ENCODE measurements around the gene CELA2B.
A peak's percentile ranks its signal among the peaks of the same experiment; 100 is the strongest.
"Not testable (repeated sequence)": the region's sequence is repeated elsewhere in the genome, so short reads cannot be mapped to it uniquely, and the experiment has no call there.

CELA2B gene

DNA sequence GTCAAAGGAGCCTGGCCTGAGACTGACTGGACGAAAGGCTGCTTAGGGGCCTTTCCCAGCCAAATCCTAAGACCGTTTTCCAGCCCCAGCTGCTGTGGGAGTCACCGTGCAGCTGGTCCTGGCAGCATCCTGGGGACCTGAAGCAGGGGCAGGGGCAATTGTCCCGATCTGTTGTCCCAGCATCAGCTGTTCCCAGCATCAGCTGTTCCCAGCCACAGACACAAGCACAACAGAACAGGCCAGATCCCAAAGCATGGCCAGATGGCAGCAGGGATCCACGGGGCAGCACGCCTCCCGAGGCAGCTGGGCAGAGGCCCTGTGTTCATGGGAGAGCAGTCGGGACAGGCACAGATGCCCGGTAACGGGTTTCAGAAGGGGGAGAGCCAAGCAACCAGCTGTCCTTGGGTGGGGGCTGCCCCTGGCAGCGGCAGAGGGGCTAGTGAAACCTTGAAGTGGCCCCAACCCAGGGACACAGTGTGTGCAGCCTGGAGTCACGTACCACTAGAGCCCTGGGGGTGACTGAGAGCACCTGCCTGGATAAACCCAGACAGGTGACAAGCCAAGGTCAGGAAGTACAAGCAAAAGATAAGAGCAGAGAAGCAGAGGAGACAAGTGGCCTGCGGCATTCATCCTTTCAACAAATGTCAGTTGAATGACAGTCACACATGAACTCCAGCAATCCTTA lies 13.3 kb downstream of the CELA2B start:
- H3K36me3 ChIP-seq (ENCODE audit: control insufficient read depth, insufficient read depth, low read length, severe bottlenecking), result peaks cover 4% of the 10 kb centered on the region
- DNase-seq (ENCODE audit: low read depth), result no peak
- H3K9me3 ChIP-seq (ENCODE audit: control insufficient read depth, low read length), result no peaks in the 10 kb centered on the region

DNA sequence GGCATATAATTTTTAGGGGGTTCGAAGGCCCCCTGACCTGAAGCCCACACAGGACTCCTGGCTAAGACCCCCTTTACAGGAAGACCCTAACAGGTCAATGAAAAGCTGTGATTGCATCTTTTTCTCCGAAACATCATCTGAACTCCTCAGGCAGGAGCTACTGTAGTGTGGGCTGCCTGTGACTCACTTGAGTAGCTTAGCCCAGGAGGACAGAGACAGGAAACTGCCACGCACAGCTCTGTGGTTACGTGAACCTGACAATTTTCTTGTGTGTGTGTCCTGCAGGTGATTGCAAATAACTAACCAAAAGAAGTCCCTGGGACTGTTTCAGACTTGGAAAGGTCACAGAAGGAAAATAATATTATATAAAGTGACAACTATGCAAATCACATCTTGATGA lies 15.1 kb downstream of the CELA2B start:
- not testable (repeated sequence) for H3K9me3 ChIP-seq (ENCODE audit: control insufficient read depth, low read length); H3K27me3 ChIP-seq (replicated peaks; ENCODE audit: control insufficient read depth, insufficient read depth, low read length); DNase-seq (ENCODE audit: low read depth); H3K4me1 ChIP-seq (ENCODE audit: control insufficient read depth, insufficient read depth, low read length); H3K4me3 ChIP-seq (ENCODE audit: low read length); H3K9ac ChIP-seq (ENCODE audit: low read length)
- H3K36me3 ChIP-seq (ENCODE audit: control insufficient read depth, insufficient read depth, low read length, severe bottlenecking), result peaks cover 10% of the 10 kb centered on the region

More for the DNA sequence above, 13.3 kb downstream of the CELA2B start:
- Histone ChIP-seq H3K9ac (ENCODE audit: low read length) (no peak overlapping the region), H3K4me3 (ENCODE audit: low read length) (no peak overlapping the region), H3K27me3 (replicated peaks; ENCODE audit: control insufficient read depth, insufficient read depth, low read length) (no peaks in the 10 kb centered on the region), H3K4me1 (ENCODE audit: control insufficient read depth, insufficient read depth, low read length) (no peaks in the 10 kb centered on the region)

DNA sequence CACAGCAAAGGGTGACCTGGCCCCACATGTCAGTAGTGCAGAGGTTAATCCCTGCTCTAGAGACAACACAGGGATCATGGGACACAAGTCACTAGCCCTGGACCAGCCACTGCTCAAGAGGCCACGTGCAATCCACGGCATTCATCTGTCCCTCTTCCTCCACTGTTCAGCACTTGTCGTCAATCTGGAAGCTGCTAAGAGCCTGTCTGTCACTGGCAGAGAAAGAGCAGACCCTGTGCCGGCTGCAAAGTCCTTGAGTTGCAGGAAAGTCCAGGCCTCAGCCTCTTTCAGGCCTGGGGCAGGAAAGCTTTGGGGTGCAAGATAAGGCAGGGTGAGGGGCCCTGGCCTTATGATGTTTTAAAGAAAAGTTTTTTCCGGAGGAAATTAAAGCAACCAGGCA lies 16.7 kb downstream of the CELA2B start:
- H3K9me3 ChIP-seq (ENCODE audit: control insufficient read depth, low read length), result no peaks in the 10 kb centered on the region
- no peak overlapping the region for H3K4me3 ChIP-seq (ENCODE audit: low read length)
- no peak for DNase-seq (ENCODE audit: low read depth)
- H3K4me1 ChIP-seq (ENCODE audit: control insufficient read depth, insufficient read depth, low read length), result no peaks in the 10 kb centered on the region
- H3K9ac ChIP-seq (ENCODE audit: low read length), result no peak overlapping the region
- no peaks in the 10 kb centered on the region for H3K27me3 ChIP-seq (replicated peaks; ENCODE audit: control insufficient read depth, insufficient read depth, low read length)
- peaks cover 10% of the 10 kb centered on the region for H3K36me3 ChIP-seq (ENCODE audit: control insufficient read depth, insufficient read depth, low read length, severe bottlenecking)

DNA sequence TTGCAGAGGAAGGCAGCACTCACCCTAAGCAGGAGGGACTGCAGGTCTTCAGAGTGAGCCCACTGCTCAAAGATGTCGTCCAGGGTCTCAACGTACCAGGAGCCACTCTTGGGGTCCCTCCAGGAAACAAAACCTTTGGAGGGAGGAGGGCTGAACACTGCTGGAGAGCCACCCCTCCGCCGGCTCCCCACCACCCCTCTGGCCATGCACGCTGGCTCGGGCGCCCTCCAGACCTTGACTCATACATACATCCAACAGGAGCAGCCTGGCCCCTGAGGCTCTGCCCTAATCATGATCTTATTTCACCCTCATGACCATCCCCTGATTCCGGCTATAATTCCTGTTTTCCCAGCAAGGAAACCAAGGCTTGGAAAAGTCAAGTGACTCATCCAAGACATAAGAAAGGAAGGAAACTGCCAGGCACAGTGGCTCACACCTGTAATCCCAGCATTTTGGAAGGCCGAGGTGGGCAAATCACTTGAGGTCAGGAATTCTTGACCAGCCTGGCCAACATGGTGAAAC lies 18.0 kb downstream of the CELA2B start:
- peaks cover 10% of the 10 kb centered on the region for H3K36me3 ChIP-seq (ENCODE audit: control insufficient read depth, insufficient read depth, low read length, severe bottlenecking)
- H3K9ac ChIP-seq (ENCODE audit: low read length), result no peak overlapping the region
- H3K9me3 ChIP-seq (ENCODE audit: control insufficient read depth, low read length), result no peaks in the 10 kb centered on the region
- no peak for DNase-seq (ENCODE audit: low read depth)
- no peak overlapping the region for H3K4me3 ChIP-seq (ENCODE audit: low read length)
- no peaks in the 10 kb centered on the region for H3K4me1 ChIP-seq (ENCODE audit: control insufficient read depth, insufficient read depth, low read length)
- H3K27me3 ChIP-seq (replicated peaks; ENCODE audit: control insufficient read depth, insufficient read depth, low read length), result no peaks in the 10 kb centered on the region

DNA sequence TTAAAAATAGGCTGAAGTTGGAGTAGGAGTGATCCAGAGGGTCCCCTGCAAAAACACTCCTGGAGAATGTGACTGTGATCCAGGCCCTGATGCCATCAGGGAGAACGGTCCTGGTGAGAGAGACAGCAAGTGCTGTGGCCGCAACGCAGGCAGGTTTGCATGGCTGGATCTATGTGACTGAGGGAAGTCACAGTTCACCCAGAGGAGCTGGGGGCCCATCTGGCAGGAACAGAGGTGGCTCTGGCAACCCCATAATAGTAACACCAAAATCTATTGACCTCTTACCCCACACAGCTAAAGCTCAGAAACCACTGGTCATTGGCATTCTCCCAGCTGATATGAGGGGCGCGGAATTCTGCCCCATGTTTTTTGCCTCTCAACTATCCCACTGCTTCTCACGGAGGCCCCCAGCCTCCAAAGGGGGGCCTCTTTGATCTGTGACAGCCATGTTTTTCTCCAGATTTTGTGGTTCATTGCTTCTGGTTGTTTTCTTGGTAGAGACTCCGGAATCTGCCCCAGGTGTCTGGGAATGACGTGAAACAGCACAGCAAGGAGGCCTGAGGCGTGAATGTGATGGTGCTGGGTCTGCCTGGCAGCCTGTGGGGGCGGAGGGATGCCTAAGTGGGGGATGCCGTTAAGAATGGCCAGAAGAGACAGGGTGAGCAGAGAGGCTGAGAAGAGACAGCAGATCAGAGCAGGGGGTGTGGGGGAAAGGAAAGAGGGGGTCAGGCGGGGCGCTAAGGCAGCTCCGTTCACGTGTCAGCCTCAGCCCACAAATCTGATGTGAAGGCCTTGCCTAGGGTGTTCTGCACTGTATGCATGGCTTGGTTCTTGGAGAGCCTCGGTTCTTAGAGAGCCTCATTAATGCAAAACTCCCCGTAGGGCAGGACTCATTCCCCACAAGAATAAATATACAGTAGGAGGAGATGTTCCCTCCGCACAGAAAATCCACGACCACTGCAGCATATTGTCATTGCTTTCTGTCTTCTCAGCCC lies 24.6 kb downstream of the CELA2B start:
- H3K36me3 ChIP-seq (ENCODE audit: control insufficient read depth, insufficient read depth, low read length, severe bottlenecking), result peaks cover 5% of the 10 kb centered on the region
- H3K4me1 ChIP-seq (ENCODE audit: control insufficient read depth, insufficient read depth, low read length), result no peaks in the 10 kb centered on the region
- no peak overlapping the region for H3K4me3 ChIP-seq (ENCODE audit: low read length)
- no peaks in the 10 kb centered on the region for H3K9me3 ChIP-seq (ENCODE audit: control insufficient read depth, low read length)
- DNase-seq (ENCODE audit: low read depth), result no peak
- no peak overlapping the region for H3K9ac ChIP-seq (ENCODE audit: low read length)
- H3K27me3 ChIP-seq (replicated peaks; ENCODE audit: control insufficient read depth, insufficient read depth, low read length), result no peaks in the 10 kb centered on the region

DNA sequence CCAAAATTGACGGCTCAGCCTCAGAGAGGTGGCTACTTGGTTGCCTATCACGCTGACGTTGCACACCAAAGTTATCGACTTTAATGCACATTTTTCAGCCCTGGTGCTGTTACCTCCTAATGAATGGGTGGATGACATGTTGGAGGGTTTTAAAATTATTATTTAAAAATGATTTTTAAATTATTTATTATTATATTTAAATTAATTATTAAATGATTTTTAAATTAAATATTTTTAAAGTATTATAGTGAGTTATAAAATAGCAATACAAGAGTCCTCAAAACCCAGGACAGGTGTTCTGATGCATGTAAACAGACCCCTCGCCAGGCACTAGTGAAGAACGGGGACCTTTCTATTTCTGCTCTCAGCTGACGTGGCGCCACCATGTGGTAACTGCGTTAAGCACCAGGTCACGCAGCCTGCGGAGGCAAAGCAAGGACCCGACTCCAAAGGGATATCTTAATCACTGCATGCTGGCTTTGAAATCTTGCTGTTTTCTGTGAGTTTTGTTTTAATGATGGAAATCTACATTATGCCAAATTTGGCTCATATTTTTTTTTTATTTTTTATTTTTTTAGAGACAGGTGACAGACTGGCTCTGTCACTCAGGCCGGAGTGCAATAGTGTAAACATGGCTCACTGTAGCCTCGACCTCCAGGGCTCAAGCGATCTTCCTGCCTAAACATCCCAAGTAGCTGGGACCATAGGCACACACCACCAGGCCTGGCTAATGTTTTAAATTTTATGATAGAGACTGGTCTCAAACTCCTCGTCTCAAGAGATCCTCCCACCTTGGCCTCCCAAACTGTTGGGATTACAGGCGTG lies 25.5 kb downstream of the CELA2B start:
- DNase-seq (ENCODE audit: low read depth), result peak; percentile 79
- Histone ChIP-seq H3K9me3 (ENCODE audit: control insufficient read depth, low read length) (no peaks in the 10 kb centered on the region), H3K36me3 (ENCODE audit: control insufficient read depth, insufficient read depth, low read length, severe bottlenecking) (peaks cover 5% of the 10 kb centered on the region)

DNA sequence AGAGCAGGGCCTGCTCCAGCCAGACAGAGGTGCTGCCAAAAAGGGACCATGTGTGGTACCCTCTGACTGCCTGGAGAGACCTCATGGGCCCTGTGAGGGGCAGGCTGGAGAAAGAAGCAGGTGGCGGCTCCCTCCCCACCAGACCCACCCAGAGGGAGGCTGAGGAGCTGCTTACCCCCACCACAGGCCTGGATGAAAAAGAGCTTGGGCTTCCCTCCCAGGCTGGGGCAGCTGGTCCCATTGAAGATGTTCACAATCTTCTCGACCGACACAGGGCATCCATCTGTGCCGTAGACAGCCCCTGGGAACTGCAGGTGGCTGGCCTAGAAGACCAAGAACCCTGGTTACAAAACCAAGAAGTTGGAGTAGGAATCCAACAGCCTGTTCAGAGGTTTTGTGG lies 28.5 kb downstream of the CELA2B start:
- H3K4me1 ChIP-seq (ENCODE audit: control insufficient read depth, insufficient read depth, low read length), result no peaks in the 10 kb centered on the region
- peaks cover 5% of the 10 kb centered on the region for H3K36me3 ChIP-seq (ENCODE audit: control insufficient read depth, insufficient read depth, low read length, severe bottlenecking)
- no peak overlapping the region for H3K9ac ChIP-seq (ENCODE audit: low read length)
- no peak overlapping the region for H3K4me3 ChIP-seq (ENCODE audit: low read length)
- no peak for DNase-seq (ENCODE audit: low read depth)
- H3K27me3 ChIP-seq (replicated peaks; ENCODE audit: control insufficient read depth, insufficient read depth, low read length), result no peaks in the 10 kb centered on the region
- no peaks in the 10 kb centered on the region for H3K9me3 ChIP-seq (ENCODE audit: control insufficient read depth, low read length)

More for the DNA sequence above, 25.5 kb downstream of the CELA2B start:
- no peak overlapping the region for H3K9ac ChIP-seq (ENCODE audit: low read length)
- no peaks in the 10 kb centered on the region for H3K4me1 ChIP-seq (ENCODE audit: control insufficient read depth, insufficient read depth, low read length)
- no peak overlapping the region for H3K4me3 ChIP-seq (ENCODE audit: low read length)
- H3K27me3 ChIP-seq (replicated peaks; ENCODE audit: control insufficient read depth, insufficient read depth, low read length), result no peaks in the 10 kb centered on the region

DNA sequence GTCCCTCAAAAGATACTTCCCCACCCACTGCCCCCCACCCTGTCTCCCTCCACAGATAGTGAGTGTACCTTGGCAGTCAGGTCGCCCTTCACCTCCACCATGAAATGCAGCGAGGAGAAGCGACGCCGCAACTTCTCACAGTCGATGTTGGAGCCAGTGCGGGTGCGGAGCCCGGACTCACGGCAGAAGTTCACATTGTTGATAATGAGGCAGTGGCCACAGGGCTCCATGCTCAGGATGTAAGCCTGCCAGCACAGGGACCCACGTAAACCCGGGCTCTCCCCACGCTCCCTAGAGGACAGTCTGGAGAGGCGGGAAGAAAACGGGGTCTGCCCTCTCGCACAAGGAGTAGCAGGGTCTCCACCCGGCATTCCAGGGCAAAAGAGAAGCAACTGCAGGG lies 30.9 kb downstream of the CELA2B start:
- no peaks in the 10 kb centered on the region for H3K4me1 ChIP-seq (ENCODE audit: control insufficient read depth, insufficient read depth, low read length)
- H3K36me3 ChIP-seq (ENCODE audit: control insufficient read depth, insufficient read depth, low read length, severe bottlenecking), result peaks cover 5% of the 10 kb centered on the region
- H3K9ac ChIP-seq (ENCODE audit: low read length), result no peak overlapping the region
- H3K9me3 ChIP-seq (ENCODE audit: control insufficient read depth, low read length), result no peaks in the 10 kb centered on the region
- DNase-seq (ENCODE audit: low read depth), result no peak
- H3K27me3 ChIP-seq (replicated peaks; ENCODE audit: control insufficient read depth, insufficient read depth, low read length), result no peaks in the 10 kb centered on the region
- no peak overlapping the region for H3K4me3 ChIP-seq (ENCODE audit: low read length)

DNA sequence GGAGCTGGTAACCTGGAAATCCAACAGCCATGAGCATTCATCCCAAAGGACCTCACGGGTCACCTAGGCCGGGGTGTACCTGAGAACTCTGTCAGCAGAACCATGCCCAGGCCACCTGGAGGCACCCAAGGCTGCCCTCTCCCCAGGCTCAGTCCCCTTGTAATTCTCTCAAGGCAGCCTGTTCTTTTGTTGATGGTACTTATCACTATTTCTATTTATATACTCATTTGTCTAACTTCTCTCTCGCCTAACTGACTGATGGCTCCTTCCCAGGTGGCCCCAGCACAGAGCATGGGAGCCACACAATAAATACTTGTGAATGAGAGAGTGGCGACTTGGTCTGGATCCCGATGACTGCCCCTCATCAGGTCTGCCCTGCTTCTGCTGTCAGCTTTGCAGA lies 31.4 kb downstream of the CELA2B start:
- no peaks in the 10 kb centered on the region for H3K4me1 ChIP-seq (ENCODE audit: control insufficient read depth, insufficient read depth, low read length)
- no peaks in the 10 kb centered on the region for H3K27me3 ChIP-seq (replicated peaks; ENCODE audit: control insufficient read depth, insufficient read depth, low read length)
- no peaks in the 10 kb centered on the region for H3K9me3 ChIP-seq (ENCODE audit: control insufficient read depth, low read length)
- no peak overlapping the region for H3K4me3 ChIP-seq (ENCODE audit: low read length)
- DNase-seq (ENCODE audit: low read depth), result no peak
- no peak overlapping the region for H3K9ac ChIP-seq (ENCODE audit: low read length)
- peaks cover 5% of the 10 kb centered on the region for H3K36me3 ChIP-seq (ENCODE audit: control insufficient read depth, insufficient read depth, low read length, severe bottlenecking)

DNA sequence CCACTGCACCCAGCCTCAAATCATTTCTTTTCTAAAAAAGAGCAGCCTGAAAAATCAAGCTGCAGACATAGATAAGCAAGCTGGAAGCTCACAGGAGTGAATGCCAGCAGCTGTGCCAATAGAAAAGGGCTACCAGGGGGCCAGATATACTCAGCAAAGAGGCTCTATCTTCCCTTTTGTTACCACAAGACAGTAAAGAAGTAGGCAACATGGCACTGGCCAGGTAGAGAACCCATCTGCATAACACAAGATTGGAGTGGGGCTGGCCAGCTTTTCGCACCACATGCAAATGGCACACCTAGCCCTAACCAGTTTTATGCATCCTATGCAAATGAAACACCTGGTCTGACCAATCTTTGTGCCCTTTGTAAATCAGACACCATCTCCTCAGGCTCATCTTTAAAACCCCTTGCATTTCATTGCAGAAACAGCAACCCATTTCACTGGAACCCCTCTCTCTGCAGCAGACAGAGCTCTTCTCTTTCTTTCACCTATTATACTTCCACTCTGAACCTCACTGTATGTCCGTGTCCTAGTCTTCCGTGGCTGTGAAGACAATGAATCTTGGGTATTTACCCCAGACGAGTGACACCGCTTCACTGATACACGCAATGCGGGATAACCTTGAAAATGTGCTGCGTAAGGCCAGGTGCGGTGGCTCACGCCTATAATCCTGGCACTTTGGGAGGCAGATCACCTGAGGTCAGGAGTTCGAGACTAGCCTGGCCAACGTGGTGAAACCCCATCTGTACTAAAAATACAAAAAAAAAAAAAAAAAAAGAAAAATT lies 33.0 kb downstream of the CELA2B start:
- Histone ChIP-seq H3K9ac (ENCODE audit: low read length) (no peak overlapping the region), H3K4me1 (ENCODE audit: control insufficient read depth, insufficient read depth, low read length) (no peaks in the 10 kb centered on the region), H3K27me3 (replicated peaks; ENCODE audit: control insufficient read depth, insufficient read depth, low read length) (no peaks in the 10 kb centered on the region), H3K9me3 (ENCODE audit: control insufficient read depth, low read length) (no peaks in the 10 kb centered on the region), H3K36me3 (ENCODE audit: control insufficient read depth, insufficient read depth, low read length, severe bottlenecking) (no peaks in the 10 kb centered on the region), H3K4me3 (ENCODE audit: low read length) (no peak overlapping the region)
- no peak for DNase-seq (ENCODE audit: low read depth)
